ENCODE results near the gene PEX14. TPM values are rescaled to one million over a fixed set of nuclear protein-coding genes. Genes with fewer than 3 reads are reported as not detected.
A peak's percentile ranks its signal among the peaks of the same experiment; 100 is the strongest.

Gene PEX14
- total RNA-seq, 3 donors from 2014 or later, result 12.5 to 16.1 (median 14.8) TPM

DNA sequence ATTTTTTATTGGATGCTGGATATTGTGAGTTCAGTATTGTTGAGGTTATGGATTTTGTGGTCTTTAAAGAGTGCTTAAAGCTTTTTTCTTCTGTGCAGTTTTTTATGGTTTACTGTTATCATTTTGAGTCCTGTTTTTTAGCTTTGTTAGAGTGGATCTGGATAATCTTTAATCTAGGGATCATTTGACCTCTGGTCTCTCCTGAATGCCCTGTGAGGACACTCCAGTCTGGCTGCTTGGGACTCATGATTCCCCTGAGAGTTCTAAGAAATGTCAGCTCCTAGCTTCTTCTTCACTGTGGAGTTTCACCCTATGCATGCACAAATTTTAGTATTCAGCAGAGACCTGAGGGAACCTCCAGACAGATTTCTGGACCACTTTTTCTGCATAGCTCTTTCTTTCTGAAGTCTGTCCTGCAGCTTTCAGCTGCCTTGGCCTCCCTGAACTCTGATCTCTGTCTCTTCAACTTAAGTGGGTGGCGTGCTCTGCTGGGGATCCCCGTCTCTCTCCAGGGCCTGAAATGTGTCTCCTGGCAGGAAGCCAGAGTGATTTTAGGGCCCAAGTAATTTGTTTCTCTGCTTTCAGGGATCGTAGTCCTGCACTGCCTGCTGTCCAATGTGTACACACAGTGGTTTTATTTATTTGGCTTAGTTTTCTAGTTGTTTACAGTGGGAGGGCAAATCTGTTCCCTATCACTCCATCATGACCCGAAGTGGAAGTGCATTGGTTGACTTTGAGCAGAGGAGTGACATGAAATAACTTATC is 14.7 kb downstream of the PEX14 start:
- H3K4me3 ChIP-seq, result no peak overlapping the region
- no peaks in the 10 kb centered on the region for H3K36me3 ChIP-seq
- H3K9me3 ChIP-seq, result no peaks in the 10 kb centered on the region
- no peaks in the 10 kb centered on the region for H3K4me1 ChIP-seq
- no peak overlapping the region for H3K27ac ChIP-seq
- H3K27me3 ChIP-seq, result no peaks in the 10 kb centered on the region
- intact Hi-C loops (cut with DNase I; ENCODE audit: low total_unique reads), result no loop called here
- DNase-seq (ENCODE audit: low spot score in 2 of 2), result no peak
- TF ChIP-seq CTCF (IDR thresholded peaks at IDR 0.05) (no peak), POLR2AphosphoS5 (IDR thresholded peaks at IDR 0.05) (no peak), POLR2A (IDR thresholded peaks at IDR 0.05) (no peak)

GRCh38 chr1:10490286-10490970 is 15.7 kb downstream of the PEX14 start:
- Histone ChIP-seq H3K27me3 (no peaks in the 10 kb centered on the region), H3K4me1 (peaks cover 7 to 8% of the 10 kb centered on the region in 2 donors), H3K27ac (peak overlapping the region in 1 of 2 donors; percentile 29), H3K36me3 (no peaks in the 10 kb centered on the region), H3K9me3 (no peaks in the 10 kb centered on the region), H3K4me3 (no peak overlapping the region)
- intact Hi-C loops (cut with DNase I; ENCODE audit: low total_unique reads), result no loop called here
- no peak for DNase-seq (ENCODE audit: low spot score in 2 of 2)
- TF ChIP-seq POLR2A (IDR thresholded peaks at IDR 0.05) (no peak), CTCF (IDR thresholded peaks at IDR 0.05) (no peak), POLR2AphosphoS5 (IDR thresholded peaks at IDR 0.05) (no peak)

- DNase-seq (ENCODE audit: low spot score in 2 of 2), result no peak
- no peak for TF ChIP-seq POLR2A (IDR thresholded peaks at IDR 0.05)
- TF ChIP-seq POLR2AphosphoS5 (IDR thresholded peaks at IDR 0.05), result no peak
- no peak for TF ChIP-seq CTCF (IDR thresholded peaks at IDR 0.05)
- peaks cover 7 to 10% of the 10 kb centered on the region in 2 donors for H3K4me1 ChIP-seq
- peak overlapping the region in 1 of 3 donors; percentile 26 for H3K4me3 ChIP-seq
- H3K36me3 ChIP-seq, result no peaks in the 10 kb centered on the region
- no peaks in the 10 kb centered on the region for H3K9me3 ChIP-seq
- peak overlapping the region in 1 of 2 donors; percentile 86 for H3K27ac ChIP-seq
- no peaks in the 10 kb centered on the region for H3K27me3 ChIP-seq
- intact Hi-C loops (cut with DNase I; ENCODE audit: low total_unique reads), result no loop called here
Observed at GRCh38 chr1:10494418-10494753, 19.6 kb downstream of the PEX14 start.

GRCh38 chr1:10494754-10495474 is 20.2 kb downstream of the PEX14 start:
- peak overlapping the region; percentile 86 for H3K27ac ChIP-seq
- intact Hi-C loops (cut with DNase I; ENCODE audit: low total_unique reads), result no loop called here
- no peaks in the 10 kb centered on the region for H3K27me3 ChIP-seq
- peak; percentile 57 to 86 for DNase-seq (ENCODE audit: low spot score in 2 of 2)
- H3K4me1 ChIP-seq, result peaks cover 7 to 10% of the 10 kb centered on the region in 2 donors
- no peaks in the 10 kb centered on the region for H3K36me3 ChIP-seq
- no peaks in the 10 kb centered on the region for H3K9me3 ChIP-seq
- H3K4me3 ChIP-seq, result peak overlapping the region; percentile 2 to 55 (median 26)
- TF ChIP-seq POLR2A (IDR thresholded peaks at IDR 0.05) (no peak), POLR2AphosphoS5 (IDR thresholded peaks at IDR 0.05) (peak in 1 of 3 donors; percentile 16), CTCF (IDR thresholded peaks at IDR 0.05) (peak; percentile 89 to 93 (median 91))

All from breast epithelium (tissue), 4 donors.